CD8-positive, alpha-beta memory T cell (primary cell): Measurements from ENCODE around the gene DNAH1. TPM values are rescaled to one million over a fixed set of nuclear protein-coding genes. Genes with fewer than 3 reads are reported as not detected.
A peak's percentile ranks its signal among the peaks of the same experiment; 100 is the strongest.
"Not testable (repeated sequence)": the region's sequence is repeated elsewhere in the genome, so short reads cannot be mapped to it uniquely, and the experiment has no call there.

Experiments used
- CTCF ChIA-PET: fragments of 350-600 bp; sonication (Branson Sonifier 250); formaldehyde crosslinking; loops from one replicate; lab custom pipeline; 2021; ENCODE audit warnings: antibody characterized with exemption; lab: Charles Lee
- POLR2A ChIA-PET: fragments of 350-600 bp; sonication (Branson Sonifier 250); formaldehyde crosslinking; loops from one replicate; lab custom pipeline; 2021; ENCODE audit warnings: antibody characterized with exemption; lab: Charles Lee
- DNase-seq, 5 donors: peaks; one replicate each; pipeline versions ENCODE4 v3.0.0 to v3.0.0-alpha.2; 2020 to 2022; ENCODE audit warnings: mixed read lengths in 1 of 5
- H3K27ac ChIP-seq: one replicate; pipeline ENCODE4 v1.7.0; 2013; ENCODE audit warnings: low read depth, mild to moderate bottlenecking, low read length, moderate library complexity
- H3K27me3 ChIP-seq: 2 replicates; pipeline ENCODE4 v1.7.0; 2013; ENCODE audit warnings: low read length, mild to moderate bottlenecking; ENCODE audit not compliant: insufficient read depth, poor library complexity, severe bottlenecking
- H3K36me3 ChIP-seq: 2 replicates; pipeline ENCODE4 v1.7.0; 2013; ENCODE audit warnings: mild to moderate bottlenecking, low read length, moderate library complexity; ENCODE audit not compliant: insufficient read depth
- H3K4me1 ChIP-seq: 2 replicates; pipeline ENCODE4 v1.7.0; 2013; ENCODE audit warnings: mild to moderate bottlenecking, low read length, moderate library complexity; ENCODE audit not compliant: insufficient read depth
- H3K4me3 ChIP-seq: 2 replicates; pipeline ENCODE4 v1.7.0; 2013; ENCODE audit warnings: mild to moderate bottlenecking, low read length
- H3K9me3 ChIP-seq: 2 replicates; pipeline ENCODE4 v1.7.0; 2013; ENCODE audit warnings: mild to moderate bottlenecking, low read length
- H3K27ac Mint-ChIP-seq, 8 donors: one replicate each; pipeline ENCODE4 v1.8.0; 2020 to 2021; ENCODE audit warnings: mixed read lengths in 8 of 8, mild to moderate bottlenecking in 6 of 8, inconsistent platforms in 3 of 8, moderate library complexity in 3 of 8
- H3K27me3 Mint-ChIP-seq, 2 donors: one replicate each; pipeline ENCODE4 v1.8.0; 2020 to 2021; ENCODE audit warnings: mixed read lengths in 2 of 2, mild to moderate bottlenecking in 1 of 2, moderate library complexity in 1 of 2
- H3K36me3 Mint-ChIP-seq, 3 donors: one replicate each; pipeline ENCODE4 v1.8.0; 2020 to 2021; ENCODE audit warnings: mixed read lengths in 3 of 3, inconsistent platforms in 1 of 3, mild to moderate bottlenecking in 1 of 3
- H3K4me1 Mint-ChIP-seq, 3 donors: one replicate each; pipeline ENCODE4 v1.8.0; 2020 to 2021; ENCODE audit warnings: mixed read lengths in 3 of 3, inconsistent platforms in 1 of 3, mild to moderate bottlenecking in 1 of 3
- H3K4me3 Mint-ChIP-seq, 7 donors: one replicate each; pipeline ENCODE4 v1.8.0; 2020 to 2021; ENCODE audit warnings: mixed read lengths in 7 of 7, mild to moderate bottlenecking in 6 of 7, moderate library complexity in 4 of 7, inconsistent platforms in 2 of 7
- H3K9me3 Mint-ChIP-seq, 5 donors: one replicate each; pipeline ENCODE4 v1.8.0; 2020 to 2022; ENCODE audit warnings: mixed read lengths in 5 of 5, mild to moderate bottlenecking in 3 of 5, moderate library complexity in 2 of 5, inconsistent platforms in 1 of 5
- polyA plus RNA-seq: library from polyadenylated mRNA; unstranded; fragments of 300-500 nt; fragmentation: Illumina TruSeq; gene quantifications from one replicate; pipeline ENCODE4 v1.2.3, GENCODE V29; 2021
- total RNA-seq, 2 experiments: library from RNA; stranded (reverse); gene quantifications; one replicate each; pipeline ENCODE4 v1.2.3, GENCODE V29; 2021

Gene DNAH1
- 1 to 10 TPM; 7.0 TPM for total RNA-seq
- polyA plus RNA-seq: 1.0 TPM

- peak within 1 kb of the TSS; percentile 17 to 86 (median 69) for H3K27ac Mint-ChIP-seq
- H3K4me1 Mint-ChIP-seq: peaks cover 12 to 34% (median 16%) of the 10 kb centered on the region in 3 donors
- peak in 1 of 5 donors; percentile 38 for DNase-seq
- H3K4me3 Mint-ChIP-seq: peak within 1 kb of the TSS; percentile 3 to 82 (median 46)
- ChIA-PET CTCF (interaction anchor here (1.0 to 1.1 kb wide), 3 partner anchors 23 to 96 kb away, joined by 3 read pairs; no protein-coding TSS in a partner anchor), POLR2A (no interaction called here)
- no peaks in the 10 kb centered on the region for H3K36me3 ChIP-seq
- H3K27ac ChIP-seq: no peak within 1 kb of the TSS
- H3K27me3 ChIP-seq: no peaks in the 10 kb centered on the region
- peaks cover 18% of the 10 kb centered on the region for H3K4me1 ChIP-seq
- H3K9me3 ChIP-seq: no peaks in the 10 kb centered on the region
- no peak within 1 kb of the TSS for H3K4me3 ChIP-seq
- no peaks in the 10 kb centered on the region for H3K27me3 Mint-ChIP-seq
- peaks cover 0 to 3% (median 1%) of the 10 kb centered on the region in 3 donors for H3K36me3 Mint-ChIP-seq
- no peaks in the 10 kb centered on the region for H3K9me3 Mint-ChIP-seq
These were observed at the start of gene DNAH1 for GRCh38 chr3:52315977-52316764. Gene DNAH1 (plus strand): TSS chr3:52316319. CDS start chr3:52322443, 6,124 bp downstream.

- H3K27ac ChIP-seq: no peak overlapping the region
These were observed 48.1 kb upstream of the DNAH1 start for GRCh38 chr3:52268036-52268435.

GRCh38 chr3:52269776-52270175, 46.3 kb upstream of the DNAH1 start:
- DNase-seq: no peak
- peak overlapping the region; percentile 79 to 99 (median 89) for H3K4me3 Mint-ChIP-seq
- no peaks in the 10 kb centered on the region for H3K9me3 ChIP-seq
- peak overlapping the region; percentile 90 to 99 (median 94) for H3K27ac Mint-ChIP-seq
- H3K27me3 ChIP-seq: no peaks in the 10 kb centered on the region
- peaks cover 20 to 88% (median 25%) of the 10 kb centered on the region in 3 donors for H3K36me3 Mint-ChIP-seq
- peaks cover 35% of the 10 kb centered on the region for H3K36me3 ChIP-seq
- no peak overlapping the region for H3K4me3 ChIP-seq
- peaks cover 73 to 87% (median 78%) of the 10 kb centered on the region in 3 donors for H3K4me1 Mint-ChIP-seq
- H3K9me3 Mint-ChIP-seq: no peaks in the 10 kb centered on the region
- H3K27ac ChIP-seq: no peak overlapping the region
- ChIA-PET CTCF (interaction anchor here (1.0 to 4.7 kb wide), 5 partner anchors 9 to 49 kb away, joined by 3 to 22 read pairs (median 5); partner anchors contain the start of gene WDR82), POLR2A (no interaction called here)
- peaks cover 84% of the 10 kb centered on the region for H3K4me1 ChIP-seq
- H3K27me3 Mint-ChIP-seq: no peaks in the 10 kb centered on the region

More at GRCh38 chr3:52268036-52268435, 48.1 kb upstream of the DNAH1 start:
- H3K4me1 Mint-ChIP-seq: peaks cover 71 to 87% (median 79%) of the 10 kb centered on the region in 3 donors
- H3K4me3 ChIP-seq: no peak overlapping the region
- peak overlapping the region in 7 of 8 donors; percentile 42 to 93 (median 90) for H3K27ac Mint-ChIP-seq
- no peaks in the 10 kb centered on the region for H3K9me3 Mint-ChIP-seq
- H3K9me3 ChIP-seq: no peaks in the 10 kb centered on the region
- no peaks in the 10 kb centered on the region for H3K27me3 ChIP-seq
- peaks cover 84% of the 10 kb centered on the region for H3K4me1 ChIP-seq
- peak overlapping the region in 3 of 7 donors; percentile 31 to 50 (median 38) for H3K4me3 Mint-ChIP-seq
- H3K36me3 Mint-ChIP-seq: peaks cover 35 to 91% (median 35%) of the 10 kb centered on the region in 3 donors
- peaks cover 52% of the 10 kb centered on the region for H3K36me3 ChIP-seq
- peak in 1 of 5 donors; percentile 54 for DNase-seq
- ChIA-PET CTCF (interaction anchor here (1.8 to 4.7 kb wide), 2 partner anchors 10 to 15 kb away, joined by 6 to 22 read pairs; partner anchors contain the start of gene WDR82), POLR2A (interaction anchor here (2.1 kb wide), 1 partner anchor 9 kb away, joined by 5 read pairs; no protein-coding TSS in a partner anchor)
- H3K27me3 Mint-ChIP-seq: no peaks in the 10 kb centered on the region

- no peaks in the 10 kb centered on the region for H3K27me3 Mint-ChIP-seq
- ChIA-PET POLR2A (interaction anchor here (1.0 to 2.1 kb wide), 3 partner anchors 9 to 48 kb away, joined by 3 to 9 read pairs (median 4); no protein-coding TSS in a partner anchor), CTCF (interaction anchor here (1.4 to 4.7 kb wide), 10 partner anchors 9 to 50 kb away, joined by 4 to 22 read pairs (median 5); partner anchors contain the start of gene WDR82)
- peak in 1 of 5 donors; percentile 41 for DNase-seq
- peak overlapping the region; percentile 79 to 99 (median 89) for H3K4me3 Mint-ChIP-seq
- H3K9me3 Mint-ChIP-seq: no peaks in the 10 kb centered on the region
- peak overlapping the region; percentile 90 to 99 (median 94) for H3K27ac Mint-ChIP-seq
- Histone ChIP-seq H3K36me3 (peaks cover 35% of the 10 kb centered on the region), H3K27ac (no peak overlapping the region), H3K4me3 (peak overlapping the region; percentile 49), H3K4me1 (peaks cover 87% of the 10 kb centered on the region), H3K27me3 (no peaks in the 10 kb centered on the region), H3K9me3 (no peaks in the 10 kb centered on the region)
- peaks cover 74 to 89% (median 82%) of the 10 kb centered on the region in 3 donors for H3K4me1 Mint-ChIP-seq
- peaks cover 20 to 86% (median 25%) of the 10 kb centered on the region in 3 donors for H3K36me3 Mint-ChIP-seq
These were observed 45.8 kb upstream of the DNAH1 start for GRCh38 chr3:52270252-52270754.

GRCh38 chr3:52272172-52272571, 43.9 kb upstream of the DNAH1 start:
- H3K27ac ChIP-seq, H3K27me3 ChIP-seq, H3K9me3 Mint-ChIP-seq, DNase-seq, H3K9me3 ChIP-seq, H3K27me3 Mint-ChIP-seq: not testable (repeated sequence)
- Histone ChIP-seq H3K4me1 (peaks cover 76% of the 10 kb centered on the region), H3K4me3 (peak overlapping the region; percentile 49), H3K36me3 (peaks cover 19% of the 10 kb centered on the region)
- POLR2A ChIA-PET: interaction anchor here (0.7 to 2.1 kb wide), 8 partner anchors 10 to 52 kb away, joined by 3 to 9 read pairs (median 4); partner anchors contain the start of genes GLYCTK and TWF2
- peaks cover 9 to 84% (median 20%) of the 10 kb centered on the region in 3 donors for H3K36me3 Mint-ChIP-seq
- CTCF ChIA-PET: interaction anchor here (0.7 to 4.7 kb wide), 9 partner anchors 9 to 50 kb away, joined by 3 to 22 read pairs (median 6); no protein-coding TSS in a partner anchor
- H3K4me1 Mint-ChIP-seq: peaks cover 72 to 89% (median 83%) of the 10 kb centered on the region in 3 donors
- H3K27ac Mint-ChIP-seq: peak overlapping the region; percentile 90 to 99 (median 94)
- peak overlapping the region; percentile 79 to 99 (median 89) for H3K4me3 Mint-ChIP-seq

- peaks cover 65 to 84% (median 76%) of the 10 kb centered on the region in 3 donors for H3K4me1 Mint-ChIP-seq
- Histone ChIP-seq H3K4me1 (peaks cover 69% of the 10 kb centered on the region), H3K9me3 (no peaks in the 10 kb centered on the region), H3K36me3 (peaks cover 12% of the 10 kb centered on the region), H3K4me3 (peak overlapping the region; percentile 35), H3K27me3 (no peaks in the 10 kb centered on the region), H3K27ac (peak overlapping the region; percentile 25)
- peak overlapping the region; percentile 89 to 100 (median 95) for H3K4me3 Mint-ChIP-seq
- H3K36me3 Mint-ChIP-seq: peaks cover 5 to 83% (median 15%) of the 10 kb centered on the region in 3 donors
- peak overlapping the region; percentile 85 to 99 (median 93) for H3K27ac Mint-ChIP-seq
- no peak for DNase-seq
- H3K9me3 Mint-ChIP-seq: no peaks in the 10 kb centered on the region
- ChIA-PET POLR2A (interaction anchor here (0.7 to 1.8 kb wide), 4 partner anchors 9 to 51 kb away, joined by 3 to 5 read pairs (median 3); partner anchors contain the start of gene TWF2), CTCF (interaction anchor here (0.7 to 3.9 kb wide), 6 partner anchors 8 to 51 kb away, joined by 3 to 13 read pairs (median 6); no protein-coding TSS in a partner anchor)
- H3K27me3 Mint-ChIP-seq: peaks cover 0 to 2% of the 10 kb centered on the region in 2 donors
These were observed 43.3 kb upstream of the DNAH1 start for GRCh38 chr3:52272831-52273230.

GRCh38 chr3:52274781-52275180, 41.3 kb upstream of the DNAH1 start:
- POLR2A ChIA-PET, H3K27me3 ChIP-seq, H3K27me3 Mint-ChIP-seq, H3K9me3 ChIP-seq, H3K36me3 ChIP-seq, H3K9me3 Mint-ChIP-seq: not testable (repeated sequence)
- CTCF ChIA-PET: interaction anchor here (1.2 to 2.0 kb wide), 2 partner anchors 22 to 54 kb away, joined by 4 to 6 read pairs; no protein-coding TSS in a partner anchor
- Mint-ChIP-seq H3K27ac (peak overlapping the region; percentile 85 to 99 (median 93)), H3K36me3 (peaks cover 0 to 73% (median 10%) of the 10 kb centered on the region in 3 donors), H3K4me1 (peaks cover 63 to 82% (median 72%) of the 10 kb centered on the region in 3 donors), H3K4me3 (peak overlapping the region; percentile 89 to 100 (median 95))
- peaks cover 62% of the 10 kb centered on the region for H3K4me1 ChIP-seq
- DNase-seq: peak in 1 of 5 donors; percentile 21
- H3K27ac ChIP-seq: peak overlapping the region; percentile 84
- H3K4me3 ChIP-seq: peak overlapping the region; percentile 35
